ENCODE results near the gene LIN7B.

Gene LIN7B

DNA sequence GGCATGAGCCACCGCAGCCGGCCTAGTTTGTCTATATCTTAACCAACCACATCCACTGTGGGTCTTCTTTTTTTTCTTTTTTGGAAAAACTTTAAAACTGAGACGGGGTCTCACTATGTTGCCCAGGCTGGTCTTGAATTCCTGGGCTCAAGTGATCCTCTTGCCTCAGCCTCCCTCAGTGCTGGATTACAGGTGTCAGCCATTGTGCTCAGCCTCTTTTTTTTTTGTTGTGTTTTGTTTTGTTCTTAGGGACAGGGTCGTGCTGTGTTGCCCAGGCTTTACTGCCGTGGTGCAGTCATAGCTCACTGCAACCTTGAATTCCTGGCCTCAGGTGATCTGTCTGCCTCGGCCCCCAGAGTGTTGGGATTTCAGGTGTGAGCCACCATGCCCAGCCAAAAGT is 21.5 kb upstream of the LIN7B start:
- DNase-seq, result no peak
- in situ Hi-C loops (cut with MboI; ENCODE audit: low pct_unique_long_range_greater_than_20kb, low sequenced_read_pairs), result no loop called here

- in situ Hi-C loops (cut with MboI; ENCODE audit: low pct_unique_long_range_greater_than_20kb, low sequenced_read_pairs), result no loop called here
- DNase-seq, result no peak
Observed at GRCh38 chr19:49094505-49095482, 19.4 kb upstream of the LIN7B start.

DNA sequence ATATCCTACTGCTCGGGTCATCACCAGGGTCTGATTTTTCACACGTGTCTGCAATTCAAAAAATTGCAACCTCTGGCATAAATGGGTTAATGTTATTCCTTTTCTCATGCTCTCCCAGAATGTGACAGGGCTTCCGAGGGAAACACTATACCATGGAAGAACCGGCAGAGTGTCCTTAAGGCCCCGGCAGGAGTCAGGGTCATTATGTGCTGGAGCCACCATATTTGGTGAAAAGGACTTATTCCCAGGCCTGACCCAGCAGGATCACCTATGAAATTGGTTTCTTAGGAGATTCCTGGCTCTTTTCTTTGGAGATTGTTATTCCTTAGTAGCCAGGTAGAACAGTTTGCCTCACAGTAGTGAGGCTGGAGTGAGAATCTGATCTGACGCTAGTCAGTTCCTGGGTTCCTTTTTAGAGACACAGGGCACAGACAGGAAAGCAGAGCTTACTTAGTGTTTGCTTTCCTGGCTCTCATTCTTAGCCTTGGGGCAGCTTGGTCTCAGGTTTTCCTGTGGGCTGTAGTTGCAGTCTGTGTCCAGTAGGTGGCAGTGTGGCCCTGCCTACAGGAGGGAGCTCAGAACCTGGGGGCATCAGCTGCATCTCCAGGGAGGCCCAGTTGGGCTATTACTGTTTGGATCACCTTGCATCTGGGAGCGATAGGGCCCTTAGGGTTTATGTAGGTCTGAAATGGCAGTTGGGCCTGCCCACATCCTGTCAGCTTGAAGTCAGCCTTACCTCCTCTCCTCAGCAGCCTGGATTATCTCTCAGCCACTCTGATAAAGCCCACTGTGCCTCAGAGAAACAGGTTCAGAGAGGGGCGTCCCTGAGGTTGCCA is 16.5 kb upstream of the LIN7B start:
- peak; percentile 86 for DNase-seq
- in situ Hi-C loops (cut with MboI; ENCODE audit: low pct_unique_long_range_greater_than_20kb, low sequenced_read_pairs), result no loop called here

DNA sequence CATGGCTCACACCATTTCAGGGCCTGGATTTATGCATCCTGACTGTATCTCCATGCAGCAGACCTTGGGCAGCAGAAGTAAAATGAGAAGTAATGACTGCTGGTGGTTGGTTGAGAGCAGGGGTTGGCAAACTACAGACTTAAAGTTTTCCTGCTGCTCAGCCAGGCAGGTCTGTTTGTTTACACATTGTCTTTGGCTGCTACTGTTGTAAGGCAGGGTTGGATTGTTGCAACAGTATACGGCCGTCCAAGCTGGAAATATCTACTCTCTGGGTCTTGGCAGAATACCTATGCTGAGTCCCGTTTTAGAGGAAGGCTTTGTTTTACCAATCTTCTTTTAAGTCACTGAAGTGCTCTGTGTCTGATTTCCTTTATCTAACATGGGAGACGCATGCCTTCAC is 15.4 kb upstream of the LIN7B start:
- in situ Hi-C loops (cut with MboI; ENCODE audit: low pct_unique_long_range_greater_than_20kb, low sequenced_read_pairs), result no loop called here
- DNase-seq, result no peak

- DNase-seq, result no peak
- in situ Hi-C loops (cut with MboI; ENCODE audit: low pct_unique_long_range_greater_than_20kb, low sequenced_read_pairs), result no loop called here
Observed at GRCh38 chr19:49101160-49101559, 13.0 kb upstream of the LIN7B start.

GRCh38 chr19:49102303-49102702 is 11.9 kb upstream of the LIN7B start:
- DNase-seq, result no peak
- in situ Hi-C loops (cut with MboI; ENCODE audit: low pct_unique_long_range_greater_than_20kb, low sequenced_read_pairs), result no loop called here

GRCh38 chr19:49103331-49104085 is 10.7 kb upstream of the LIN7B start:
- in situ Hi-C loops (cut with MboI; ENCODE audit: low pct_unique_long_range_greater_than_20kb, low sequenced_read_pairs), result no loop called here
- DNase-seq, result no peak

- in situ Hi-C loops (cut with MboI; ENCODE audit: low pct_unique_long_range_greater_than_20kb, low sequenced_read_pairs), result no loop called here
- no peak for DNase-seq
Observed at GRCh38 chr19:49104229-49104864, 9.8 kb upstream of the LIN7B start.

- peak; percentile 69 for DNase-seq
- in situ Hi-C loops (cut with MboI; ENCODE audit: low pct_unique_long_range_greater_than_20kb, low sequenced_read_pairs), result no loop called here
Observed at GRCh38 chr19:49106648-49107135, 7.5 kb upstream of the LIN7B start.

DNA sequence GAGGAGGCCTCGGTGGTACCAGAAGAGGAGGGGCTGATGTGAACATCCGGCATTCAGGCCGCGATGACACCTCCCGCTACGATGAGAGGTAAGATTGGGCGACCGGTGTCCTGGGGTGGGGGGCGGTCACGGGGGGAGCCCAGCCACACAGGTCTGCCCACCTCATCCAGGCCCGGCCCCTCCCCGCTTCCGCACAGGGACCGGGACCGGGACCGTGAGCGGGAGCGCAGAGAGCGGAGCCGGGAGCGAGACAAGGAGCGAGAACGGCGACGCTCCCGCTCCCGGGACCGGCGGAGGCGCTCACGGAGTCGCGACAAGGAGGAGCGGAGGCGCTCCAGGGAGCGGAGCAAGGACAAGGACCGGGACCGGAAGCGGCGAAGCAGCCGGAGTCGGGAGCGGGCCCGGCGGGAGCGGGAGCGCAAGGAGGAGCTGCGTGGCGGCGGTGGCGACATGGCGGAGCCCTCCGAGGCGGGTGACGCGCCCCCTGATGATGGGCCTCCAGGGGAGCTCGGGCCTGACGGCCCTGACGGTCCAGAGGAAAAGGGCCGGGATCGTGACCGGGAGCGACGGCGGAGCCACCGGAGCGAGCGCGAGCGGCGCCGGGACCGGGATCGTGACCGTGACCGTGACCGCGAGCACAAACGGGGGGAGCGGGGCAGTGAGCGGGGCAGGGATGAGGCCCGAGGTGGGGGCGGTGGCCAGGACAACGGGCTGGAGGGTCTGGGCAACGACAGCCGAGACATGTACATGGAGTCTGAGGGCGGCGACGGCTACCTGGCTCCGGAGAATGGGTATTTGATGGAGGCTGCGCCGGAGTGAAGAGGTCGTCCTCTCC is 6.3 kb upstream of the LIN7B start:
- in situ Hi-C loops (cut with MboI; ENCODE audit: low pct_unique_long_range_greater_than_20kb, low sequenced_read_pairs), result no loop called here
- no peak for DNase-seq

- in situ Hi-C loops (cut with MboI; ENCODE audit: low pct_unique_long_range_greater_than_20kb, low sequenced_read_pairs), result no loop called here
- no peak for DNase-seq
Observed at GRCh38 chr19:49109051-49109450, 5.1 kb upstream of the LIN7B start.

- DNase-seq, result no peak
- in situ Hi-C loops (cut with MboI; ENCODE audit: low pct_unique_long_range_greater_than_20kb, low sequenced_read_pairs), result no loop called here
Observed at GRCh38 chr19:49109569-49110233, 4.5 kb upstream of the LIN7B start.

- in situ Hi-C loops (cut with MboI; ENCODE audit: low pct_unique_long_range_greater_than_20kb, low sequenced_read_pairs), result no loop called here
Observed at GRCh38 chr19:49110567-49110966, 3.6 kb upstream of the LIN7B start.

DNA sequence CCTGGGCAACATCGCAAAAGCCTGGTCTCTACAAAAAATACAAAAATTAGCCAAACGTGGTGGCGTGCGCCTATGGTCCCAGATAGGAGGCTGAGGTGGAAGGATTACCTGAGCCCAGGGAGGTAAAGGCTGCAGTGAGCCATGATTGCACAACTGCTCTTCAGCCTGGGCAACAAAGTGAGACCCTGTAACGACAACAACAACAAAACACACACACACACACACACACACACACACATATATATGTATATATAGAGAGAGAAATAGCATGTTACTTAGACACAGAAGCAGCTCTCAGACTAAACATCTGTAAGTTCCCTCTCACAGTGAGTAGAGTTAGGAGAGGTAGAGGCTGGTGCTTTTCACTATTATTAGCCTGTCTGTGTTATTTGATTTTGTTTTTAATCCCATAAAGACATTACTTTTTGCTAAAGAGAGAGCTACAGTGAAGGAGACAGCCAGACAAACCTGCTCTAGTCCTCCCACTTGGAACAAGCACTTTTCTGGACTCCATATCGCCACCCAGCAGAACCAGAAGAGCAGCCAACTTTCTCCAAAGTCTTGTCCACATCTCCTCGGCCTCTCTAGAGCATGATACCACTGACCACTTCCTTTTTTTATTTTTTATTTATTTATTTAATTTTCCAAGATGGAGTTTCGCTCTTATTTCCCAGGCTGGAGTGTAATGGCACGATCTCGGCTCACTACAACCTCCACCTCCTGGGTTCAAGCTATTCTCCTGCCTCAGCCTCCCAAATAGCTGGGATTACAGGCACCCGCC is 2.8 kb upstream of the LIN7B start:
- in situ Hi-C loops (cut with MboI; ENCODE audit: low pct_unique_long_range_greater_than_20kb, low sequenced_read_pairs), result no loop called here
- no peak for DNase-seq

More at GRCh38 chr19:49110567-49110966, 3.6 kb upstream of the LIN7B start:
- no peak for DNase-seq

GRCh38 chr19:49114630-49115363 is 627 bp downstream of the LIN7B start:
- in situ Hi-C loops (cut with MboI; ENCODE audit: low pct_unique_long_range_greater_than_20kb, low sequenced_read_pairs), result no loop called here
- DNase-seq, result peak; percentile 69

DNA sequence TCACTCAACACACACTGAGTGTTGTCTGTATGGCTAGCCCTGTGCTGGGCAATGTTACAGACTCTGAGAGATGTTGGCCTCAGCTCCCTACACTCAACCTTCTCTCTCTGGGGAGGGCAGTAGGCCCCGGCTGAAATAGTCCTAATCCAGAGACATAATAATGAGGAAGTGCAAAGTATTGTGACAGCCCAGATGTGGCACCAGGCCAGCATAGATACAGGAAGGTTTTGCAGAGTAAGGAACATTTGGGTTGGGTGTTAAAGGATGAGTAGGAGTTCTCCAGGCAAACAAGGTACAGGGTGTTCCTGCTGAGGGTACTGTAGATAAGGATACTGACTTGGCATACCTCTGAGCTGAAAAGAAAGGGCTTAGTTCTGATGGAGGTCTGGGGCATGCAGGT is 2.4 kb downstream of the LIN7B start:
- in situ Hi-C loops (cut with MboI; ENCODE audit: low pct_unique_long_range_greater_than_20kb, low sequenced_read_pairs), result no loop called here
- peak; percentile 76 for DNase-seq

Measured in KBM-7 (cell line).